Raji (cell line): Measurements from ENCODE around the gene AFM.

ENCODE experiments used
- POLR2A ChIP-seq: IDR thresholded peaks from 2 replicates; pipeline ENCODE4 v1.6.1; 2011; ENCODE audit warnings: low read depth, low read length, control low read depth; ENCODE audit not compliant: insufficient read depth

Gene AFM

GRCh38 chr4:73481358-73481757 lies at the start of gene AFM:
Gene AFM, plus strand, starts transcription at chr4:73481745. Its CDS starts 31 bp downstream, at chr4:73481776.
- TF ChIP-seq POLR2A, result no peak

- TF ChIP-seq POLR2A, result no peak
These were observed 49.8 kb upstream of the AFM start for GRCh38 chr4:73431813-73432168.

GRCh38 chr4:73432169-73433000 lies 49.2 kb upstream of the AFM start:
- TF ChIP-seq POLR2A, result no peak

GRCh38 chr4:73433140-73433539 lies 48.4 kb upstream of the AFM start:
- TF ChIP-seq POLR2A, result no peak

GRCh38 chr4:73434311-73434710 lies 47.2 kb upstream of the AFM start:
- no peak for TF ChIP-seq POLR2A

GRCh38 chr4:73435984-73436383 lies 45.6 kb upstream of the AFM start, which contains the start of gene AFP:
Gene AFP, plus strand, starts transcription at chr4:73436221. Its CDS starts 42 bp downstream, at chr4:73436263.
- TF ChIP-seq POLR2A, result no peak

GRCh38 chr4:73436674-73437557 lies 44.6 kb upstream of the AFM start:
- no peak for TF ChIP-seq POLR2A

GRCh38 chr4:73437558-73437956 lies 44.0 kb upstream of the AFM start:
- no peak for TF ChIP-seq POLR2A

GRCh38 chr4:73438048-73438447 lies 43.5 kb upstream of the AFM start:
- no peak for TF ChIP-seq POLR2A

GRCh38 chr4:73438582-73439215 lies 42.8 kb upstream of the AFM start:
- no peak for TF ChIP-seq POLR2A

- TF ChIP-seq POLR2A, result no peak
These were observed 42.1 kb upstream of the AFM start for GRCh38 chr4:73439445-73439844.

GRCh38 chr4:73439991-73440390 lies 41.6 kb upstream of the AFM start:
- no peak for TF ChIP-seq POLR2A

GRCh38 chr4:73440653-73441052 lies 40.9 kb upstream of the AFM start:
- no peak for TF ChIP-seq POLR2A

- no peak for TF ChIP-seq POLR2A
These were observed 39.3 kb upstream of the AFM start for GRCh38 chr4:73442275-73442674.

GRCh38 chr4:73443224-73443623 lies 38.3 kb upstream of the AFM start:
- no peak for TF ChIP-seq POLR2A

GRCh38 chr4:73445383-73446335 lies 35.9 kb upstream of the AFM start:
- TF ChIP-seq POLR2A, result no peak
